Endodermal cell (in vitro differentiated cells): Measurements from ENCODE around the gene TEX28. TPM values are rescaled to one million over a fixed set of nuclear protein-coding genes. Genes with fewer than 3 reads are reported as not detected.
"Not testable (repeated sequence)": the region's sequence is repeated elsewhere in the genome, so short reads cannot be mapped to it uniquely, and the experiment has no call there.

Source experiments
- DNase-seq: peaks from one replicate; pipeline ENCODE4 v3.0.0-alpha.2; 2017
- H3K27ac ChIP-seq: 2 replicates; pipeline ENCODE4 v1.5.1; 2013; ENCODE audit warnings: mild to moderate bottlenecking, low read depth, low read length, moderate library complexity
- H3K27me3 ChIP-seq: 2 replicates; pipeline ENCODE4 v1.6.1; 2013; ENCODE audit warnings: mild to moderate bottlenecking, low read length, moderate library complexity; ENCODE audit not compliant: insufficient read depth, control insufficient read depth, poor library complexity, severe bottlenecking
- H3K36me3 ChIP-seq: 2 replicates; pipeline ENCODE4 v1.7.0; 2013; ENCODE audit warnings: mild to moderate bottlenecking, low read length, moderate library complexity; ENCODE audit not compliant: control insufficient read depth, insufficient read depth
- H3K4me1 ChIP-seq: one replicate; pipeline ENCODE4 v1.7.0; 2013; ENCODE audit warnings: low read length; ENCODE audit not compliant: control insufficient read depth, insufficient read depth
- H3K4me3 ChIP-seq: 2 replicates; pipeline ENCODE4 v1.5.1; 2013; ENCODE audit warnings: mild to moderate bottlenecking, low read length, moderate library complexity
- H3K9ac ChIP-seq: 2 replicates; pipeline ENCODE4 v1.6.1; 2013; ENCODE audit warnings: mild to moderate bottlenecking, low read length, moderate library complexity; ENCODE audit not compliant: poor library complexity, severe bottlenecking; ENCODE audit errors: extremely low read depth
- H3K9me3 ChIP-seq: 2 replicates; pipeline ENCODE4 v1.6.1; 2013; ENCODE audit warnings: mild to moderate bottlenecking, low read length, moderate library complexity; ENCODE audit not compliant: control insufficient read depth
- H3K27ac Mint-ChIP-seq: 2 replicates; pipeline ENCODE4 v1.8.0; 2020; ENCODE audit warnings: mixed read lengths
- H3K27me3 Mint-ChIP-seq: 2 replicates; pipeline ENCODE4 v1.8.0; 2021; ENCODE audit warnings: mild to moderate bottlenecking, mixed read lengths; ENCODE audit not compliant: insufficient read depth
- H3K36me3 Mint-ChIP-seq: 2 replicates; pipeline ENCODE4 v1.8.0; 2020; ENCODE audit warnings: low read depth, mixed read lengths
- H3K4me1 Mint-ChIP-seq: 2 replicates; pipeline ENCODE4 v1.8.0; 2020; ENCODE audit warnings: mixed read lengths
- H3K4me3 Mint-ChIP-seq: 2 replicates; pipeline ENCODE4 v1.8.0; 2020; ENCODE audit warnings: mild to moderate bottlenecking, moderate library complexity, mixed read lengths
- H3K9me3 Mint-ChIP-seq: 2 replicates; pipeline ENCODE4 v1.8.0; 2020; ENCODE audit warnings: mild to moderate bottlenecking, mixed read lengths
- WGBS, 2 experiments: methylation state at CpG; one replicate each; pipeline versions ENCODE4 v1.1.5 to v1.1.7; 2013; ENCODE audit warnings: missing lambda C conversion rate in 2 of 2, mixed read lengths in 1 of 2; ENCODE audit not compliant: insufficient coverage in 1 of 2, insufficient read length in 1 of 2; 5-methylcytosine and 5-hydroxymethylcytosine counted together
- total RNA-seq, 2 donors: library from RNA; stranded (reverse); fragmentation: NEBNext Ultra II Directional in 1 of 2; extraction: Animal tissue kit (Norgen Biotek cat#: 25700) in 1 of 2; gene quantifications; 2 replicates in 1 of 2; 3 replicates in 1 of 2; pipeline ENCODE4 v1.2.1, GENCODE V29; 2021

TEX28 gene
- total RNA-seq, 2 donors from 2014 or later = not detected

GRCh38 chrX:154226706-154227105, 68.2 kb downstream of the TEX28 start:
- not testable (repeated sequence) for H3K27ac ChIP-seq

DNA sequence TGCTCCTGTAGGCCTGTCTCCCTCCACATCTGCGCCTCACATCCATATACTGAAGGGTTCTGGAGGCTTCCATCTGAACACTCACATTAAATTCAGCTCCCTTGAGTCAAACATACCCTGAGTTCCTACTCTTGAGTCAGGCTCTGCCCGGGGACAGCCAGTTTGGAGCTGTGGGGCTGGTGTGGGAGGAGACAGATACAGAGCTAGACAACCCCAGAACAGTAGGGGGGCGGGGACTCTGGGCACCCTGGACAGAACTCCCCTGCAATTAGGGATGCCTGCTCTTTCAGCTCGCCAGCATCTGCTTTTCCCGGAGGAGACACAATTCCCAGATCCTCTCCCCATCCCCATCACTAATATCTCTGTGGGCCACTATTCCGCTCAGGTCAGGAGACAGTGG, 69.6 kb downstream of the TEX28 start:
- H3K27me3 ChIP-seq, H3K4me1 ChIP-seq, H3K9ac ChIP-seq, H3K9me3 ChIP-seq, H3K36me3 ChIP-seq, H3K4me3 ChIP-seq, H3K27ac Mint-ChIP-seq, H3K27me3 Mint-ChIP-seq, H3K9me3 Mint-ChIP-seq, H3K4me1 Mint-ChIP-seq, DNase-seq, H3K36me3 Mint-ChIP-seq, H3K27ac ChIP-seq, H3K4me3 Mint-ChIP-seq: not testable (repeated sequence)
- WGBS, 2 experiments = no CpG with 5 or more reads among the region's 6 CpGs

More at GRCh38 chrX:154226706-154227105, 68.2 kb downstream of the TEX28 start:
- no CpG with 5 or more reads among the region's 9 CpGs for WGBS, 2 experiments
- H3K4me3 Mint-ChIP-seq, H3K9me3 Mint-ChIP-seq, H3K27me3 ChIP-seq, H3K9ac ChIP-seq, H3K9me3 ChIP-seq, H3K27ac Mint-ChIP-seq, H3K36me3 ChIP-seq, H3K4me3 ChIP-seq, H3K36me3 Mint-ChIP-seq, DNase-seq, H3K4me1 ChIP-seq, H3K27me3 Mint-ChIP-seq, H3K4me1 Mint-ChIP-seq: not testable (repeated sequence)

Other genes with a start within 250 kb of the TEX28 start
- 10 to 100 TPM; 34.4 to 35.3 TPM for gene MECP2, start 197.4 kb downstream of the TEX28 start, total RNA-seq
- gene OPN1LW, start 150.9 kb downstream of the TEX28 start, total RNA-seq = not detected
- gene OPN1MW, start 112.5 kb downstream of the TEX28 start, total RNA-seq = not detected
- not detected for gene OPN1MW2, start 75.4 kb downstream of the TEX28 start, total RNA-seq
- not detected for gene OPN1MW3, start 37.5 kb downstream of the TEX28 start, total RNA-seq
- not detected for gene TKTL1, start 671 bp upstream of the TEX28 start, total RNA-seq
- 1,000 to 10,000 TPM; 1,074 to 1,251 TPM for gene FLNA, start 79.5 kb upstream of the TEX28 start, total RNA-seq
- 10 to 100 TPM; 60.3 to 76.4 TPM for gene EMD, start 84.2 kb upstream of the TEX28 start, total RNA-seq
- gene RPL10, start 103.3 kb upstream of the TEX28 start, total RNA-seq = 1,000 to 10,000 TPM; 2,142 to 2,551 TPM
- 10 to 100 TPM; 13.8 to 17.0 TPM for gene DNASE1L1, start 114.1 kb upstream of the TEX28 start, total RNA-seq
- 10 to 100 TPM; 32.9 to 62.9 TPM for gene TAFAZZIN, start 116.4 kb upstream of the TEX28 start, total RNA-seq
- gene ATP6AP1, start 133.6 kb upstream of the TEX28 start, total RNA-seq = 10 to 100 TPM; 61.6 to 66.8 TPM
- gene GDI1, start 142.0 kb upstream of the TEX28 start, total RNA-seq = 100 to 1,000 TPM; 143 to 179 TPM
- gene FAM50A, start 149.0 kb upstream of the TEX28 start, total RNA-seq = 100 to 1,000 TPM in 1 of 2 donors, 10 to 100 TPM in 1; 91.0 to 102 TPM
- gene PLXNA3, start 163.2 kb upstream of the TEX28 start, total RNA-seq = 10 to 100 TPM; 52.6 to 68.8 TPM
- gene LAGE3, start 184.2 kb upstream of the TEX28 start, total RNA-seq = 10 to 100 TPM; 29.5 to 34.1 TPM
- 10 to 100 TPM; 29.1 to 35.9 TPM for gene UBL4A, start 191.5 kb upstream of the TEX28 start, total RNA-seq
- 1 to 10 TPM; 5.4 to 9.1 TPM for gene SLC10A3, start 195.5 kb upstream of the TEX28 start, total RNA-seq
- gene FAM3A, start 221.1 kb upstream of the TEX28 start, total RNA-seq = 10 to 100 TPM; 23.6 to 24.3 TPM